Smooth muscle cell (in vitro differentiated cells): ENCODE results near the gene JAM3. TPM values are rescaled to one million over a fixed set of nuclear protein-coding genes. Genes with fewer than 3 reads are reported as not detected.

ENCODE experiments used
- DNase-seq: peaks from one replicate; lab custom pipeline; 2025; ENCODE audit not compliant: unreplicated experiment; lab: John Stamatoyannopoulos, UW
- H2AFZ ChIP-seq: fragments of 200-600 bp; sonication (generic); 2 replicates; pipeline ENCODE4 v1.6.0; 2016; ENCODE audit warnings: antibody characterized with exemption, low read depth, mild to moderate bottlenecking
- H3F3A ChIP-seq: fragments of 200-600 bp; sonication (generic); 2 replicates; pipeline ENCODE4 v1.6.0; 2017; ENCODE audit warnings: antibody characterized with exemption, low read depth
- H3K27ac ChIP-seq: fragments of 200-600 bp; sonication (generic); 2 replicates; pipeline ENCODE4 v1.5.1; 2016; ENCODE audit warnings: low read depth, mild to moderate bottlenecking
- H3K27me3 ChIP-seq: fragments of 200-600 bp; sonication (generic); 2 replicates; pipeline ENCODE4 v1.6.1; 2016; ENCODE audit warnings: low read depth, mild to moderate bottlenecking
- H3K36me3 ChIP-seq: fragments of 200-600 bp; sonication (generic); 2 replicates; pipeline ENCODE4 v1.5.1; 2016; ENCODE audit warnings: low read depth
- H3K4me1 ChIP-seq: fragments of 200-600 bp; sonication (generic); 2 replicates; pipeline ENCODE4 v1.5.1; 2016; ENCODE audit warnings: low read depth
- H3K4me2 ChIP-seq: fragments of 200-600 bp; sonication (generic); 2 replicates; pipeline ENCODE4 v1.6.0; 2016; ENCODE audit warnings: mild to moderate bottlenecking
- H3K4me3 ChIP-seq: fragments of 200-600 bp; sonication (generic); 2 replicates; pipeline ENCODE4 v1.5.1; 2016; ENCODE audit warnings: mild to moderate bottlenecking
- H3K79me2 ChIP-seq: fragments of 200-600 bp; sonication (generic); 2 replicates; pipeline ENCODE4 v1.6.0; 2016; ENCODE audit warnings: low read depth, mild to moderate bottlenecking
- H3K9ac ChIP-seq: fragments of 200-600 bp; sonication (generic); 2 replicates; pipeline ENCODE4 v1.6.0; 2016; ENCODE audit warnings: low read depth
- H3K9me3 ChIP-seq: fragments of 200-600 bp; sonication (generic); replicated peaks from 2 replicates; pipeline ENCODE4 v1.5.1; 2016; ENCODE audit warnings: low read depth
- H4K20me1 ChIP-seq: fragments of 200-600 bp; sonication (generic); 2 replicates; pipeline ENCODE4 v1.6.0; 2016; ENCODE audit warnings: low read depth
- CTCF ChIP-seq: fragments of 200-600 bp; sonication (generic); IDR thresholded peaks from 2 replicates; pipeline ENCODE4 v1.5.1; 2017; ENCODE audit warnings: borderline replicate concordance, mild to moderate bottlenecking, antibody characterized with exemption; ENCODE audit not compliant: insufficient read depth, poor library complexity, severe bottlenecking
- WGBS: methylation state at CpG from one replicate; pipeline ENCODE4 v1.1.7; 2016; ENCODE audit warnings: low lambda C conversion rate; 5-methylcytosine and 5-hydroxymethylcytosine counted together
- polyA plus RNA-seq: library from polyadenylated mRNA; unstranded; fragments of >200 nt; fragmentation: Nextera tagmentation; extraction: Ambion mirVana; gene quantifications from 2 replicates; pipeline ENCODE4 v1.2.1, GENCODE V29; 2016
- total RNA-seq: library from RNA; depleted of rRNA; stranded (reverse); fragments of >200 nt; gene quantifications from 2 replicates; pipeline ENCODE4 v1.2.3, GENCODE V29; 2014

JAM3 gene
- total and polyA plus RNA-seq, 2 experiments from 2014 or later, result 75.5 to 82.9 TPM

GRCh38 chr11:134155456-134155855 is 86.6 kb downstream of the JAM3 start:
- no peak overlapping the region for H2AFZ ChIP-seq
- H3K4me1 ChIP-seq, result no peaks in the 10 kb centered on the region
- H3K9ac ChIP-seq, result no peak overlapping the region
- H3K79me2 ChIP-seq, result no peaks in the 10 kb centered on the region
- no peaks in the 10 kb centered on the region for H3K27me3 ChIP-seq
- no peak overlapping the region for H3K4me2 ChIP-seq
- TF ChIP-seq CTCF, result no peak
- WGBS, result 91% methylated on average over 16 of the region's 16 CpGs
- H3K27ac ChIP-seq, result no peak overlapping the region
- no peaks in the 10 kb centered on the region for H4K20me1 ChIP-seq
- no peak overlapping the region for H3K4me3 ChIP-seq
- no peaks in the 10 kb centered on the region for H3K36me3 ChIP-seq
- DNase-seq, result no peak
- no peaks in the 10 kb centered on the region for H3F3A ChIP-seq
- H3K9me3 ChIP-seq, result no peaks in the 10 kb centered on the region

GRCh38 chr11:134155946-134156865 is 87.3 kb downstream of the JAM3 start:
- H3K27me3 ChIP-seq, result no peaks in the 10 kb centered on the region
- no peak overlapping the region for H3K9ac ChIP-seq
- no peak overlapping the region for H3K27ac ChIP-seq
- H3F3A ChIP-seq, result no peaks in the 10 kb centered on the region
- no peak overlapping the region for H2AFZ ChIP-seq
- DNase-seq, result no peak
- H3K79me2 ChIP-seq, result no peaks in the 10 kb centered on the region
- no peaks in the 10 kb centered on the region for H3K9me3 ChIP-seq
- no peaks in the 10 kb centered on the region for H4K20me1 ChIP-seq
- H3K4me2 ChIP-seq, result no peak overlapping the region
- H3K4me3 ChIP-seq, result no peak overlapping the region
- TF ChIP-seq CTCF, result no peak
- 97% methylated on average over 28 of the region's 28 CpGs for WGBS
- H3K36me3 ChIP-seq, result no peaks in the 10 kb centered on the region
- H3K4me1 ChIP-seq, result no peaks in the 10 kb centered on the region

- no peak overlapping the region for H3K4me2 ChIP-seq
- H3K36me3 ChIP-seq, result no peaks in the 10 kb centered on the region
- no peak for TF ChIP-seq CTCF
- no peaks in the 10 kb centered on the region for H4K20me1 ChIP-seq
- no peaks in the 10 kb centered on the region for H3F3A ChIP-seq
- no peak for DNase-seq
- H3K4me1 ChIP-seq, result no peaks in the 10 kb centered on the region
- no peaks in the 10 kb centered on the region for H3K9me3 ChIP-seq
- H3K27me3 ChIP-seq, result no peaks in the 10 kb centered on the region
- H2AFZ ChIP-seq, result no peak overlapping the region
- H3K79me2 ChIP-seq, result no peaks in the 10 kb centered on the region
- WGBS, result 86% methylated on average over 4 of the region's 4 CpGs
- H3K4me3 ChIP-seq, result no peak overlapping the region
- H3K9ac ChIP-seq, result no peak overlapping the region
- H3K27ac ChIP-seq, result no peak overlapping the region
These were observed 88.6 kb downstream of the JAM3 start for GRCh38 chr11:134157451-134157850.
